Measurements from ENCODE around the gene VEPH1. TPM values are rescaled to one million over a fixed set of nuclear protein-coding genes. Genes with fewer than 3 reads are reported as not detected.

The VEPH1 gene
- total RNA-seq, 1 donor from 2014 or later = 10.3 TPM

- DNase-seq (ENCODE audit: low spot score) = no peak
- Mint-ChIP-seq H3K27me3 (ENCODE audit: unreplicated experiment) (no peaks in the 10 kb centered on the region), H3K36me3 (ENCODE audit: low read depth, unreplicated experiment) (no peaks in the 10 kb centered on the region), H3K9me3 (ENCODE audit: unreplicated experiment) (no peaks in the 10 kb centered on the region), H3K4me3 (ENCODE audit: unreplicated experiment) (no peak overlapping the region), H3K4me1 (ENCODE audit: unreplicated experiment) (no peaks in the 10 kb centered on the region), H3K27ac (ENCODE audit: unreplicated experiment) (no peak overlapping the region)
- no peak for TF ChIP-seq CTCF (IDR thresholded peaks at IDR 0.05; ENCODE audit: unreplicated experiment)
Measured at GRCh38 chr3:157268026-157268425, 235.2 kb downstream of the VEPH1 start.

- H3K27me3 Mint-ChIP-seq (ENCODE audit: unreplicated experiment) = no peaks in the 10 kb centered on the region
- no peak for TF ChIP-seq CTCF (IDR thresholded peaks at IDR 0.05; ENCODE audit: unreplicated experiment)
- no peaks in the 10 kb centered on the region for H3K4me1 Mint-ChIP-seq (ENCODE audit: unreplicated experiment)
- no peak overlapping the region for H3K27ac Mint-ChIP-seq (ENCODE audit: unreplicated experiment)
- no peak for DNase-seq (ENCODE audit: low spot score)
- no peaks in the 10 kb centered on the region for H3K36me3 Mint-ChIP-seq (ENCODE audit: low read depth, unreplicated experiment)
- H3K4me3 Mint-ChIP-seq (ENCODE audit: unreplicated experiment) = no peak overlapping the region
- no peaks in the 10 kb centered on the region for H3K9me3 Mint-ChIP-seq (ENCODE audit: unreplicated experiment)
Measured at GRCh38 chr3:157265931-157266330, 237.3 kb downstream of the VEPH1 start.

- no peaks in the 10 kb centered on the region for H3K4me1 Mint-ChIP-seq (ENCODE audit: unreplicated experiment)
- H3K27me3 Mint-ChIP-seq (ENCODE audit: unreplicated experiment) = no peaks in the 10 kb centered on the region
- H3K4me3 Mint-ChIP-seq (ENCODE audit: unreplicated experiment) = no peak overlapping the region
- H3K36me3 Mint-ChIP-seq (ENCODE audit: low read depth, unreplicated experiment) = no peaks in the 10 kb centered on the region
- DNase-seq (ENCODE audit: low spot score) = no peak
- H3K27ac Mint-ChIP-seq (ENCODE audit: unreplicated experiment) = no peak overlapping the region
- H3K9me3 Mint-ChIP-seq (ENCODE audit: unreplicated experiment) = no peaks in the 10 kb centered on the region
- TF ChIP-seq CTCF (IDR thresholded peaks at IDR 0.05; ENCODE audit: unreplicated experiment) = no peak
Measured at GRCh38 chr3:157263027-157263426, 240.2 kb downstream of the VEPH1 start.

- H3K4me1 Mint-ChIP-seq (ENCODE audit: unreplicated experiment) = no peaks in the 10 kb centered on the region
- TF ChIP-seq CTCF (IDR thresholded peaks at IDR 0.05; ENCODE audit: unreplicated experiment) = no peak
- H3K36me3 Mint-ChIP-seq (ENCODE audit: low read depth, unreplicated experiment) = no peaks in the 10 kb centered on the region
- H3K27ac Mint-ChIP-seq (ENCODE audit: unreplicated experiment) = no peak overlapping the region
- H3K27me3 Mint-ChIP-seq (ENCODE audit: unreplicated experiment) = no peaks in the 10 kb centered on the region
- H3K9me3 Mint-ChIP-seq (ENCODE audit: unreplicated experiment) = no peaks in the 10 kb centered on the region
- H3K4me3 Mint-ChIP-seq (ENCODE audit: unreplicated experiment) = no peak overlapping the region
- no peak for DNase-seq (ENCODE audit: low spot score)
Measured at GRCh38 chr3:157261000-157261399, 242.2 kb downstream of the VEPH1 start.

GRCh38 chr3:157259825-157260224 is 243.4 kb downstream of the VEPH1 start:
- no peaks in the 10 kb centered on the region for H3K9me3 Mint-ChIP-seq (ENCODE audit: unreplicated experiment)

More at GRCh38 chr3:157259825-157260224, 243.4 kb downstream of the VEPH1 start:
- Mint-ChIP-seq H3K27me3 (ENCODE audit: unreplicated experiment) (no peaks in the 10 kb centered on the region), H3K27ac (ENCODE audit: unreplicated experiment) (no peak overlapping the region), H3K4me3 (ENCODE audit: unreplicated experiment) (no peak overlapping the region), H3K36me3 (ENCODE audit: low read depth, unreplicated experiment) (no peaks in the 10 kb centered on the region), H3K4me1 (ENCODE audit: unreplicated experiment) (no peaks in the 10 kb centered on the region)
- DNase-seq (ENCODE audit: low spot score) = no peak
- no peak for TF ChIP-seq CTCF (IDR thresholded peaks at IDR 0.05; ENCODE audit: unreplicated experiment)

Measured in endothelial cell (in vitro differentiated cells).